Sigmoid colon (tissue), 4 donors: ENCODE data around the gene SORT1.

ENCODE experiments used
- EP300 ChIP-seq, 4 donors: sonication (generic); formaldehyde crosslinking; IDR thresholded peaks; one replicate each; pipeline ENCODE4 v1.6.1; 2017; ENCODE audit warnings: antibody characterized with exemption in 4 of 4
- POLR2A ChIP-seq, 2 donors: fragments of 450-650 bp; IDR thresholded peaks; one replicate each; pipeline ENCODE4 v1.6.1; 2016; ENCODE audit warnings: antibody characterized with exemption in 2 of 2, mild to moderate bottlenecking in 2 of 2, moderate library complexity in 2 of 2
- TF ChIP-seq, protein P1 (sequence below), 4 experiments: fragments of 450-650 bp in 3 of 4; fragments of 200-600 bp in 1 of 4; IDR thresholded peaks; one replicate each; pipeline ENCODE4 v1.5.1; 2016 to 2019; ENCODE audit warnings: antibody characterized with exemption in 4 of 4, mild to moderate bottlenecking in 3 of 4, moderate library complexity in 2 of 4

DNA sequence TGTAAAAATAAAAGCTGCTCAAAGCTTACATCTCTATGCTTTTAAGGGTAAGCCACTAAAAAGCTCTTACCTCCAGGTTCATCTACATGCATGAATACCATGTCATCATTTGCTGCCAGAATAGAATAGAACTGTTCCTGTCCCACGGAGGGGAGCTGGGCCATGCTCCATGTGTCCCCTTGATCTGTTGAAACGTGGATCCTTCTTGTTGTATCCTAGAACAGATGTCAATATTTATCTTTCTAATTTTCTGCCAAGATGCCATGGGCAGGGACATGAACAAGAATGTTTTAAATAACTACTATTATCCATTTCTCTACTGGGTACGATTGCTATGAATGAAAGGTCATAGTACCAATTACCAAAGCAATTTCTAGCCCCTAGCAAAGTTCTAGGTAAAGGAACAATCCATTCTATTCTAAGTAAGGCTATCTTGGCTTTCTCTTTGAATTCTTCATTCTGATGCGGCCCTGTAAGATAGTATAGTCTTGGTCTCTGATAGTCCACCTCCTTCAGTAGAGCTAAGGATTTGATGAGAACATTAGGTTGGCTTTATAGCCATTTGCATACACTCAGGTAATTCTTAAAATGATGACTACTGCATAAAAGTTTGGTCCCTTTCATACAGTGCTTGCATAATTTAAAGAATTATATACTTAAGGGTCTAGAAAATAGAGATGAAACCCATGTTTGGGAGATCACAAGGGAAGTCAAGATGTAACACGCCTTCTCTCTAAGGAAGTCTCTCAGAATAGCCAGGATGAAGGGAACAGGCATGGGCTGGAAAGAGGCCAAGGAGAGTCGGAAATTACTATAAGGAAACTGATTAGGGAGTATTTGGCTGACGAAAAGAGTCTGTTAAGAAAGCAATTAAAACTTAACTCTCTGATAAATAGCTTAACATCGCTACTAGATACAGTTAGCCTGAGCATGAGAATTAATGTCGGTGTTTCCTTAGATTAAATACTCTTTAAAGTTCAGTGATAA is 55.5 kb downstream of the SORT1 start:
- TF ChIP-seq, protein P1, sequence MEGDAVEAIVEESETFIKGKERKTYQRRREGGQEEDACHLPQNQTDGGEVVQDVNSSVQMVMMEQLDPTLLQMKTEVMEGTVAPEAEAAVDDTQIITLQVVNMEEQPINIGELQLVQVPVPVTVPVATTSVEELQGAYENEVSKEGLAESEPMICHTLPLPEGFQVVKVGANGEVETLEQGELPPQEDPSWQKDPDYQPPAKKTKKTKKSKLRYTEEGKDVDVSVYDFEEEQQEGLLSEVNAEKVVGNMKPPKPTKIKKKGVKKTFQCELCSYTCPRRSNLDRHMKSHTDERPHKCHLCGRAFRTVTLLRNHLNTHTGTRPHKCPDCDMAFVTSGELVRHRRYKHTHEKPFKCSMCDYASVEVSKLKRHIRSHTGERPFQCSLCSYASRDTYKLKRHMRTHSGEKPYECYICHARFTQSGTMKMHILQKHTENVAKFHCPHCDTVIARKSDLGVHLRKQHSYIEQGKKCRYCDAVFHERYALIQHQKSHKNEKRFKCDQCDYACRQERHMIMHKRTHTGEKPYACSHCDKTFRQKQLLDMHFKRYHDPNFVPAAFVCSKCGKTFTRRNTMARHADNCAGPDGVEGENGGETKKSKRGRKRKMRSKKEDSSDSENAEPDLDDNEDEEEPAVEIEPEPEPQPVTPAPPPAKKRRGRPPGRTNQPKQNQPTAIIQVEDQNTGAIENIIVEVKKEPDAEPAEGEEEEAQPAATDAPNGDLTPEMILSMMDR (IDR thresholded peaks at IDR 0.05) = no peak
- TF ChIP-seq EP300 (IDR thresholded peaks at IDR 0.05) = no peak
- TF ChIP-seq POLR2A (IDR thresholded peaks at IDR 0.05) = no peak
